Islet of Langerhans (tissue), 1 donor: ENCODE measurements around the gene PREB.

ENCODE experiments used
- FAIRE-seq: peaks from one replicate; lab custom pipeline; 2011; peaks lifted over from hg19 to GRCh38; lab: Jason Lieb, UNC

The PREB gene

GRCh38 chr2:27152102-27152795 lies 17.8 kb upstream of the PREB start:
- no peak for FAIRE-seq

- no peak for FAIRE-seq
Observed at GRCh38 chr2:27150639-27151230, 16.3 kb upstream of the PREB start.

GRCh38 chr2:27149570-27150405 lies 15.4 kb upstream of the PREB start:
- FAIRE-seq = no peak

GRCh38 chr2:27148801-27149439 lies 14.5 kb upstream of the PREB start, which contains the start of gene TCF23:
Gene TCF23, plus strand, starts transcription at chr2:27149004. Its CDS starts 130 bp downstream, at chr2:27149134.
- no peak for FAIRE-seq

GRCh38 chr2:27147935-27148334 lies 13.5 kb upstream of the PREB start:
- no peak for FAIRE-seq

- no peak for FAIRE-seq
Observed at GRCh38 chr2:27145682-27146081, 11.2 kb upstream of the PREB start.

- FAIRE-seq = no peak
Observed at GRCh38 chr2:27143285-27143684, 8.8 kb upstream of the PREB start.

- FAIRE-seq = no peak
Observed at GRCh38 chr2:27139310-27139709, 4.9 kb upstream of the PREB start, which contains the start of gene PRR30. Gene PRR30, minus strand, starts transcription at chr2:27139410. Its CDS starts 1,081 bp downstream, at chr2:27138329.

GRCh38 chr2:27138111-27138510 lies 3.7 kb upstream of the PREB start:
- no peak for FAIRE-seq

GRCh38 chr2:27137322-27137935 lies 3.0 kb upstream of the PREB start:
- no peak for FAIRE-seq

GRCh38 chr2:27136751-27137150 lies 2.3 kb upstream of the PREB start:
- no peak for FAIRE-seq

- FAIRE-seq = no peak
Observed at GRCh38 chr2:27135478-27135955, 1.1 kb upstream of the PREB start.

GRCh38 chr2:27134781-27135477 lies 493 bp upstream of the PREB start:
- no peak for FAIRE-seq

- FAIRE-seq = no peak
Observed at GRCh38 chr2:27133195-27133875, 1.1 kb downstream of the PREB start.

- FAIRE-seq = no peak
Observed at GRCh38 chr2:27131429-27131828, 3.0 kb downstream of the PREB start.

- FAIRE-seq = no peak
Observed at GRCh38 chr2:27130396-27130795, 4.0 kb downstream of the PREB start.

GRCh38 chr2:27128668-27129571 lies 5.5 kb downstream of the PREB start:
- FAIRE-seq = no peak

GRCh38 chr2:27127883-27128667 lies 6.4 kb downstream of the PREB start:
- no peak for FAIRE-seq

GRCh38 chr2:27126252-27126710 lies 8.2 kb downstream of the PREB start:
- FAIRE-seq = no peak
